HepG2 (cell line): ENCODE measurements around the gene YEATS2. TPM values are rescaled to one million over a fixed set of nuclear protein-coding genes. Genes with fewer than 3 reads are reported as not detected.

ENCODE experiments used
- ATAC-seq: fragments of 200-7000 bp; cut with Tn5 transposase; 3 replicates; pipeline ENCODE4 v1.9.1; 2020; ENCODE audit warnings: mild to moderate bottlenecking, moderate library complexity
- BruUV-seq: library from RNA; stranded (reverse); fragments of 400-500 nt; replicated peaks from 2 replicates; lab custom pipeline; 2021; lab: Mats Ljungman, UMichigan
- CTCF ChIA-PET: fragments of 300-600 bp; formaldehyde crosslinking; extraction: SDS; loops from one replicate; lab custom pipeline; 2021; ENCODE audit warnings: low total read pairs, inconsistent platforms, low intra/inter-chr PET ratio; lab: Yijun Ruan, JAX
- POLR2A ChIA-PET: fragments of 350-600 bp; sonication (Branson Sonifier 250); formaldehyde crosslinking; loops from one replicate; lab custom pipeline; 2020; ENCODE audit warnings: antibody characterized with exemption, inconsistent platforms; lab: Yijun Ruan, JAX
- DNase-seq: peaks from one replicate; pipeline ENCODE4 v3.0.0-alpha.2; 2015; ENCODE audit warnings: low spot score
- FAIRE-seq: peaks from 3 replicates; lab custom pipeline; 2011; peaks lifted over from hg19 to GRCh38; lab: Jason Lieb, UNC
- H2AFZ ChIP-seq: one replicate; pipeline ENCODE4 v1.6.1; 2011; ENCODE audit warnings: low read length, inconsistent platforms
- H3K27ac ChIP-seq: fragments of 300-600 bp; 3 replicates; pipeline ENCODE4 v1.8.0; 2011; ENCODE audit warnings: mixed run types, mild to moderate bottlenecking, mixed read lengths, low read length, inconsistent platforms; ENCODE audit not compliant: insufficient read depth; ENCODE audit errors: extremely low read length
- H3K27me3 ChIP-seq, 2 experiments: fragments of 200-600 bp in 1 of 2; 2 replicates in 1 of 2; 3 replicates in 1 of 2; pipeline versions ENCODE4 v1.6.0 to v1.8.0; 2011; ENCODE audit warnings: low read length in 2 of 2, mild to moderate bottlenecking in 2 of 2, moderate library complexity in 2 of 2, inconsistent platforms in 1 of 2; ENCODE audit not compliant: insufficient read depth in 2 of 2, control insufficient read depth in 1 of 2
- H3K36me3 ChIP-seq, 2 experiments: fragments of 200-600 bp in 1 of 2; replicated peaks in 1 of 2; 2 replicates in 1 of 2; 3 replicates in 1 of 2; pipeline versions ENCODE4 v1.5.1 to v1.8.0; 2011; ENCODE audit warnings: low read length in 2 of 2, inconsistent platforms in 1 of 2; ENCODE audit not compliant: insufficient read depth in 2 of 2, control insufficient read depth in 1 of 2
- H3K4me1 ChIP-seq: 2 replicates; pipeline ENCODE4 v1.5.1; 2012; ENCODE audit warnings: low read length, inconsistent platforms; ENCODE audit not compliant: insufficient read depth
- H3K4me2 ChIP-seq: 2 replicates; pipeline ENCODE4 v1.6.0; 2011; ENCODE audit warnings: low read depth, low read length, inconsistent platforms
- H3K4me3 ChIP-seq, 3 experiments: fragments of 200-600 bp in 1 of 3; sonication (generic), shearing (Covaris generic) in 1 of 3; replicated peaks in 1 of 3; 2 replicates each; pipeline ENCODE4 v1.5.1; 2011 to 2016; ENCODE audit warnings: low read length in 3 of 3, inconsistent platforms in 2 of 3, low read depth in 2 of 3, mild to moderate bottlenecking in 2 of 3, control low read depth in 1 of 3, mixed read lengths in 1 of 3; ENCODE audit not compliant: insufficient read depth in 1 of 3
- H3K79me2 ChIP-seq: one replicate; pipeline ENCODE4 v1.6.1; 2011; ENCODE audit warnings: low read length, inconsistent platforms; ENCODE audit not compliant: insufficient read depth
- H3K9ac ChIP-seq: 2 replicates; pipeline ENCODE4 v1.6.0; 2011; ENCODE audit warnings: mild to moderate bottlenecking, low read depth, low read length, inconsistent platforms; ENCODE audit not compliant: insufficient read depth
- H3K9me3 ChIP-seq: 2 replicates; pipeline ENCODE4 v1.5.1; 2012; ENCODE audit warnings: mild to moderate bottlenecking, low read length
- H4K20me1 ChIP-seq: 2 replicates; pipeline ENCODE4 v1.6.0; 2011; ENCODE audit warnings: inconsistent platforms, mild to moderate bottlenecking, low read length, moderate library complexity; ENCODE audit not compliant: insufficient read depth
- AGO2 ChIP-seq: fragments of 200-400 bp; formaldehyde crosslinking; optimal IDR thresholded peaks from 2 replicates; pipeline ENCODE3; 2017; ENCODE audit warnings: mild to moderate bottlenecking, low read depth, low read length, moderate library complexity
- MAZ ChIP-seq, 2 experiments: sonication (generic) in 1 of 2; formaldehyde crosslinking in 1 of 2; IDR thresholded peaks; 2 replicates each; pipeline versions ENCODE4 v1.5.0 to v1.6.1; 2012 to 2020; ENCODE audit warnings: low read depth in 2 of 2, mild to moderate bottlenecking in 2 of 2, borderline replicate concordance in 1 of 2, improper control_type of control experiment in 1 of 2, low read length in 1 of 2, missing genetic modification reagents in 1 of 2, moderate library complexity in 1 of 2
- NFKB2 ChIP-seq: sonication (generic); formaldehyde crosslinking; IDR thresholded peaks from 2 replicates; pipeline ENCODE4 v1.4.0; 2020; ENCODE audit warnings: missing genetic modification reagents, borderline replicate concordance
- ZNF142 ChIP-seq: sonication (generic); formaldehyde crosslinking; IDR thresholded peaks from 2 replicates; pipeline ENCODE4 v1.4.0; 2020; ENCODE audit warnings: missing genetic modification reagents
- ZNF577 ChIP-seq: sonication (generic); formaldehyde crosslinking; IDR thresholded peaks from 2 replicates; pipeline ENCODE4 v1.4.0; 2020; ENCODE audit warnings: mild to moderate bottlenecking, low read depth, missing genetic modification reagents, borderline replicate concordance
- WGBS: methylation state at CpG from one replicate; pipeline ENCODE4 v1.1.6; 2017; ENCODE audit warnings: low lambda C conversion rate; 5-methylcytosine and 5-hydroxymethylcytosine counted together
- in situ Hi-C: cut with HindIII; loops from 2 replicates; pipeline ENCODE4 v1.10.0; 2017; ENCODE audit warnings: low pct_unique_long_range_greater_than_20kb; ENCODE audit not compliant: extremely low pct_ligation_motif_present
- intact Hi-C: fragments of 100-400 bp; cut with micrococcal nuclease; formaldehyde crosslinking; loops from one replicate; pipeline ENCODE4 v1.10.0; 2022; ENCODE audit not compliant: unreplicated experiment
- polyA plus RNA-seq, 8 experiments: library from polyadenylated mRNA; depleted of rRNA in 3 of 8; stranded (reverse) in 7 of 8; unstranded in 1 of 8; fragments of >200 nt; fragmentation: Illumina TruSeq in 4 of 8; extraction: Trizol in 4 of 8; gene quantifications; 2 replicates each; pipeline versions ENCODE4 v1.2.1 to v1.2.3, GENCODE V29; 2011 to 2016; ENCODE audit warnings: low read depth in 4 of 8, missing spikeins in 1 of 8, mixed read lengths in 1 of 8; ENCODE audit not compliant: insufficient read depth in 1 of 8
- total RNA-seq, 5 experiments: library from RNA; depleted of rRNA; stranded (reverse); fragments of >200 nt; fragmentation: Illumina TruSeq; extraction: Trizol; gene quantifications; 2 replicates each; pipeline ENCODE4 v1.2.3, GENCODE V29; 2016; ENCODE audit warnings: low read depth in 1 of 5

The YEATS2 gene
- total and polyA plus RNA-seq, 2 of the 13 experiments (the other 11 are each of a cell fraction or from before 2014, with no cell fraction given), result 18.6 to 33.7 TPM

DNA sequence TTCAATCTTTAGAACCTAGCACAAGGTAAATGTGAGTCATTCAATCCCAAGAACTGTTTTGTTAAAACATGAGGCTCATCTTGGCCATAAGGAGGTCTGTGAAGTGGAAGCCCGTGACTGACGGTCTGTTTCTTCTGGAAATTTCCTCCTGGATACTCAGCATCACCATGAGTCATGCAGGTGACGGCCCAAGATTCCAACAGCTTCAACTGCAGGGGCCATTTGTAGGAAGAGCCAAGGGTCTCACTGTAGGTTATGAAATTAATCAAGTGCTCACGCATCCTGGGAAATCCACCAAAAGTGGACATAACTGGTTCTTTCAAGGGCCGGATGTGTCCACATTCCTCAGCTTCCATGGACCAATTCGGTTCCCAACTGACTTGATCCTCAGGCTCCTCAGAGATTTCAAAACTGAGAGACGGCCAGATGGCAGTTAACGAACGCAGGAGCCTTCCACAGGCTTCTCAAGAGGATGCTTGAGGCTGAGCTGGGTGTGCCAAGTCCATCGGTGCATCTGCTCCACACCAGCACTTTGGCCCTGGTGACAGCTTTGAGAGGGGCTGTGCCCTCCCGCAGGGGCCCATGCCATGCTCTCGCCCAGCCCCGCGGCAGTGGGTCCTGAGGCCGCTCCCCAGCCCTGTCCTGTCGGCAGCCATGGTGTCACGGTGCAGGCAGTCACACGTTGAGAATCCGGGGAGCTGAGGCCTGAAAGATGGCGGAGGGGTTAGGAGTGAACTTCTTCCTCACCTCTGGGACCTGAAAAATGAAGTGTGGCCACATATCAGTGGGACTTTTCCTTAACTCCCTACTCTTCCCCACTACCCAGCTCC lies 119.3 kb downstream of the YEATS2 start:
- peaks cover 0 to 3% of the 10 kb centered on the region in 2 experiments; a peak in 3 of 5 replicates for H3K36me3 ChIP-seq
- 100% methylated on average over 8 of the region's 20 CpGs for WGBS
- no peak overlapping the region for H2AFZ ChIP-seq
- intact Hi-C loops, result no loop called here
- no peak overlapping the region for H3K4me3 ChIP-seq
- H3K79me2 ChIP-seq, result no peaks in the 10 kb centered on the region
- no peak overlapping the region for H3K4me2 ChIP-seq
- no peaks in the 10 kb centered on the region for H3K9me3 ChIP-seq
- DNase-seq (no peak), ATAC-seq (peak; percentile 5; the same call in 1 of the 3 replicates), FAIRE-seq (no peak)
- CTCF ChIA-PET, result no interaction called here
- H3K4me1 ChIP-seq, result no peaks in the 10 kb centered on the region; the same call in 1 of the 2 replicates
- TF ChIP-seq MAZ (IDR thresholded peaks at IDR 0.05; ENCODE audit: borderline replicate concordance, low read depth, low read length) (no peak), MAZ (CRISPR knock-in tag; IDR thresholded peaks at IDR 0.05; ENCODE audit: low read depth) (no peak), AGO2 (peak; percentile 51), ZNF142 (CRISPR knock-in tag) (no peak), NFKB2 (CRISPR knock-in tag) (no peak), ZNF577 (no peak)
- TF ChIP-seq, all 625 proteins: peak for 1
- H3K27ac ChIP-seq, result no peak overlapping the region
- H3K27me3 ChIP-seq, result no peaks in the 10 kb centered on the region
- POLR2A ChIA-PET, result no interaction called here
- BruUV-seq, result no TSS peak
- no peaks in the 10 kb centered on the region for H4K20me1 ChIP-seq
- in situ Hi-C loops, result no loop called here
- H3K9ac ChIP-seq, result no peak overlapping the region
